H1 (cell line): ENCODE data around the gene CXCL1. TPM values are rescaled to one million over a fixed set of nuclear protein-coding genes. Genes with fewer than 3 reads are reported as not detected.

ENCODE experiments used
- SAP30 ChIP-seq: fragments of 300-600 bp; sonication (generic); IDR thresholded peaks from 2 replicates; pipeline ENCODE4 v1.7.1; 2012; ENCODE audit warnings: low read length, moderate library complexity, mild to moderate bottlenecking, inconsistent platforms; ENCODE audit not compliant: insufficient read depth, insufficient replicate concordance
- SP2 ChIP-seq: IDR thresholded peaks from 2 replicates; pipeline ENCODE4 v1.6.1; 2012; ENCODE audit warnings: mild to moderate bottlenecking, low read length, inconsistent platforms
- SP4 ChIP-seq: IDR thresholded peaks from 2 replicates; pipeline ENCODE4 v1.6.1; 2012; ENCODE audit warnings: low read length, inconsistent platforms
- ZNF274 ChIP-seq: IDR thresholded peaks from 2 replicates; pipeline ENCODE4 v1.7.0; 2012; ENCODE audit warnings: low read length, borderline replicate concordance; ENCODE audit errors: extremely low read depth
- polyA plus RNA-seq, 7 experiments: library from polyadenylated mRNA; depleted of rRNA in 3 of 7; stranded (reverse) in 5 of 7; unstranded in 2 of 7; fragments of >200 nt in 5 of 7; fragments of 200-250 nt in 2 of 7; gene quantifications; 1 replicate in 5 of 7; 2 replicates in 1 of 7; 4 replicates in 1 of 7; pipeline versions ENCODE4 v1.2.1 to v1.2.3, GENCODE V29; 2011 to 2013; ENCODE audit warnings: missing spikeins in 2 of 7, mixed read lengths in 2 of 7
- total RNA-seq: library from RNA; stranded (reverse); fragmentation: NEBNext Ultra II Directional; extraction: Animal tissue kit (Norgen Biotek cat#: 25700); gene quantifications from 2 replicates; pipeline ENCODE4 v1.2.1, GENCODE V29; 2021

CXCL1 gene
- total and polyA plus RNA-seq, 2 of the 8 experiments (the other 6 are each of a cell fraction or from before 2014, with no cell fraction given), result 0.77 to 0.80 TPM

GRCh38 chr4:73842696-73843095 lies 26.5 kb upstream of the CXCL1 start (continued):
- TF ChIP-seq SAP30 (no peak), SP4 (no peak), SP2 (no peak), ZNF274 (no peak)
